Thyroid gland (tissue), 4 donors: Measurements from ENCODE around the gene DLG2. TPM values are rescaled to one million over a fixed set of nuclear protein-coding genes. Genes with fewer than 3 reads are reported as not detected.

Experiments
- DNase-seq, 2 donors: peaks; one replicate each; pipeline ENCODE4 v3.0.0-alpha.2; 2019
- H3K27ac ChIP-seq, 3 donors: fragments of 200-600 bp; sonication (generic); 1 replicate in 2 of 3; 2 replicates in 1 of 3; pipeline ENCODE4 v1.5.1; 2016 to 2019; ENCODE audit warnings: mild to moderate bottlenecking in 1 of 3, moderate library complexity in 1 of 3
- H3K27me3 ChIP-seq: fragments of 200-600 bp; sonication (generic); one replicate; pipeline ENCODE4 v1.5.1; 2019
- H3K36me3 ChIP-seq, 2 donors: fragments of 200-600 bp; sonication (generic); one replicate each; pipeline ENCODE4 v1.5.1; 2016 to 2019
- H3K4me1 ChIP-seq, 2 donors: fragments of 200-600 bp; sonication (generic); one replicate each; pipeline ENCODE4 v1.5.1; 2017 to 2019
- H3K4me3 ChIP-seq, 3 donors: fragments of 200-600 bp; sonication (generic); replicated peaks in 1 of 3; 1 replicate in 2 of 3; 2 replicates in 1 of 3; pipeline ENCODE4 v1.5.1; 2016; ENCODE audit warnings: mild to moderate bottlenecking in 1 of 3
- H3K9me3 ChIP-seq: fragments of 200-600 bp; sonication (generic); one replicate; pipeline ENCODE4 v1.5.1; 2017
- CTCF ChIP-seq, 6 experiments: fragments of 200-600 bp in 3 of 6; fragments of 450-650 bp in 3 of 6; sonication (generic) in 3 of 6; IDR thresholded peaks; one replicate each; pipeline ENCODE4 v1.5.1; 2016 to 2019; ENCODE audit warnings: antibody characterized with exemption in 6 of 6, mild to moderate bottlenecking in 2 of 6, inconsistent platforms in 1 of 6, moderate library complexity in 1 of 6
- POLR2A ChIP-seq, 2 donors: fragments of 450-650 bp; IDR thresholded peaks; one replicate each; pipeline ENCODE4 v1.6.1; 2017; ENCODE audit warnings: antibody characterized with exemption in 2 of 2, mild to moderate bottlenecking in 2 of 2, moderate library complexity in 1 of 2
- WGBS, 2 donors: methylation state at CpG; one replicate each; pipeline ENCODE4 v1.1.5; 2017; 5-methylcytosine and 5-hydroxymethylcytosine counted together
- intact Hi-C: fragments of 100-400 bp; cut with DNase I; formaldehyde crosslinking; loops from one replicate; pipeline ENCODE4 v1.15.1; 2023
- total RNA-seq, 4 donors: library from RNA; depleted of rRNA; stranded (reverse); fragments of >200 nt; gene quantifications; one replicate each; pipeline ENCODE4 v1.2.3, GENCODE V29; 2016

Gene DLG2
- total RNA-seq, 4 donors from 2014 or later = 29.4 to 79.4 (median 42.4) TPM

- Histone ChIP-seq H3K9me3 (no peaks in the 10 kb centered on the region), H3K36me3 (no peaks in the 10 kb centered on the region)
- intact Hi-C loops = no loop called here
Measured at GRCh38 chr11:85086504-85087284, 540.5 kb downstream of the DLG2 start.

GRCh38 chr11:85076535-85077330 lies 550.4 kb downstream of the DLG2 start:
- Histone ChIP-seq H3K27ac (no peak overlapping the region), H3K4me3 (no peak overlapping the region), H3K27me3 (no peaks in the 10 kb centered on the region), H3K4me1 (no peaks in the 10 kb centered on the region), H3K36me3 (no peaks in the 10 kb centered on the region), H3K9me3 (no peaks in the 10 kb centered on the region)
- WGBS, 2 donors = 69 to 71% methylated on average over 3 of the region's 3 CpGs
- TF ChIP-seq CTCF (IDR thresholded peaks at IDR 0.05) (no peak), POLR2A (IDR thresholded peaks at IDR 0.05) (no peak)
- no peak for DNase-seq
- intact Hi-C loops = no loop called here

More at GRCh38 chr11:85086504-85087284, 540.5 kb downstream of the DLG2 start:
- Histone ChIP-seq H3K4me1 (peaks cover 0 to 6% of the 10 kb centered on the region in 2 donors), H3K4me3 (no peak overlapping the region), H3K27ac (no peak overlapping the region), H3K27me3 (no peaks in the 10 kb centered on the region)
- TF ChIP-seq CTCF (IDR thresholded peaks at IDR 0.05) = no peak
- no peak for TF ChIP-seq POLR2A (IDR thresholded peaks at IDR 0.05)
- 93 to 94% methylated on average over 3 of the region's 3 CpGs for WGBS, 2 donors
- DNase-seq = no peak

GRCh38 chr11:85062659-85063058 lies 564.5 kb downstream of the DLG2 start:
- no peaks in the 10 kb centered on the region for H3K9me3 ChIP-seq
- no peaks in the 10 kb centered on the region for H3K27me3 ChIP-seq
- no peaks in the 10 kb centered on the region for H3K4me1 ChIP-seq
- H3K4me3 ChIP-seq = no peak overlapping the region
- TF ChIP-seq POLR2A (IDR thresholded peaks at IDR 0.05) (no peak), CTCF (IDR thresholded peaks at IDR 0.05) (no peak)
- H3K27ac ChIP-seq = no peak overlapping the region
- intact Hi-C loops = no loop called here
- 97% methylated on average over 1 of the region's 1 CpG for WGBS, 2 donors
- no peaks in the 10 kb centered on the region for H3K36me3 ChIP-seq
- DNase-seq = no peak

- intact Hi-C loops = no loop called here
- Histone ChIP-seq H3K36me3 (no peaks in the 10 kb centered on the region), H3K4me3 (no peak overlapping the region), H3K27ac (no peak overlapping the region), H3K4me1 (no peaks in the 10 kb centered on the region), H3K27me3 (no peaks in the 10 kb centered on the region), H3K9me3 (no peaks in the 10 kb centered on the region)
- WGBS, 2 donors = 88 to 90% methylated on average over 3 of the region's 3 CpGs
- no peak for DNase-seq
- TF ChIP-seq POLR2A (IDR thresholded peaks at IDR 0.05) (no peak), CTCF (IDR thresholded peaks at IDR 0.05) (no peak)
Measured at GRCh38 chr11:85052636-85053035, 574.5 kb downstream of the DLG2 start.

- no peaks in the 10 kb centered on the region for H3K27me3 ChIP-seq
- no peak for TF ChIP-seq POLR2A (IDR thresholded peaks at IDR 0.05)
- no peak for TF ChIP-seq CTCF (IDR thresholded peaks at IDR 0.05)
- intact Hi-C loops = no loop called here
- no peaks in the 10 kb centered on the region for H3K4me1 ChIP-seq
- H3K9me3 ChIP-seq = no peaks in the 10 kb centered on the region
- 91 to 92% methylated on average over 3 of the region's 3 CpGs for WGBS, 2 donors
- no peak overlapping the region for H3K4me3 ChIP-seq
- no peak for DNase-seq
- no peak overlapping the region for H3K27ac ChIP-seq
- no peaks in the 10 kb centered on the region for H3K36me3 ChIP-seq
Measured at GRCh38 chr11:85048801-85049200, 578.3 kb downstream of the DLG2 start.
